Loucy (cell line): ENCODE results near the gene BBOF1.

Experiments
- H2AFZ ChIP-seq: fragments of 200-600 bp; sonication (generic); 2 replicates; pipeline ENCODE4 v1.6.0; 2016; ENCODE audit warnings: antibody characterized with exemption, mild to moderate bottlenecking, low read length, moderate library complexity
- H3F3A ChIP-seq: fragments of 200-600 bp; 2 replicates; pipeline ENCODE4 v1.6.0; 2016; ENCODE audit warnings: antibody characterized with exemption, low read depth, mild to moderate bottlenecking
- H3K27me3 ChIP-seq: fragments of 200-600 bp; sonication (generic); 2 replicates; pipeline ENCODE4 v1.6.1; 2014; ENCODE audit warnings: low read length, mild to moderate bottlenecking; ENCODE audit not compliant: insufficient read depth, poor library complexity, severe bottlenecking
- H3K36me3 ChIP-seq: fragments of 200-600 bp; sonication (generic); 2 replicates; pipeline ENCODE4 v1.6.1; 2016; ENCODE audit warnings: low read length; ENCODE audit not compliant: insufficient read depth
- H3K4me1 ChIP-seq: fragments of 200-600 bp; sonication (generic); 2 replicates; pipeline ENCODE4 v1.5.1; 2014; ENCODE audit warnings: low read length, mild to moderate bottlenecking; ENCODE audit not compliant: insufficient read depth, poor library complexity, severe bottlenecking
- H3K4me2 ChIP-seq: fragments of 200-600 bp; sonication (generic); 2 replicates; pipeline ENCODE4 v1.6.0; 2014; ENCODE audit warnings: antibody characterized with exemption, low read length, low read depth, mild to moderate bottlenecking; ENCODE audit not compliant: poor library complexity, severe bottlenecking
- H3K4me3 ChIP-seq: fragments of 200-600 bp; sonication (generic); 2 replicates; pipeline ENCODE4 v1.5.1; 2014; ENCODE audit warnings: low read length, mild to moderate bottlenecking, mixed read lengths; ENCODE audit not compliant: poor library complexity, severe bottlenecking
- H3K79me2 ChIP-seq: fragments of 200-600 bp; sonication (generic); 2 replicates; pipeline ENCODE4 v1.6.1; 2014; ENCODE audit warnings: low read length; ENCODE audit not compliant: insufficient read depth
- H3K9ac ChIP-seq: fragments of 200-600 bp; sonication (generic); 2 replicates; pipeline ENCODE4 v1.6.0; 2014; ENCODE audit warnings: mild to moderate bottlenecking, low read depth, low read length, moderate library complexity; ENCODE audit not compliant: poor library complexity, severe bottlenecking
- H3K9me2 ChIP-seq: fragments of 200-600 bp; sonication (generic); replicated peaks from 2 replicates; pipeline ENCODE4 v1.6.1; 2016; ENCODE audit warnings: low read depth, low read length, mixed read lengths
- H3K9me3 ChIP-seq: fragments of 200-600 bp; sonication (generic); 2 replicates; pipeline ENCODE4 v1.6.1; 2014; ENCODE audit warnings: mild to moderate bottlenecking, antibody characterized with exemption, low read length, low read depth; ENCODE audit not compliant: insufficient read depth
- H4K20me1 ChIP-seq: fragments of 200-600 bp; sonication (generic); 2 replicates; pipeline ENCODE4 v1.6.0; 2014; ENCODE audit warnings: antibody characterized with exemption, low read length, mild to moderate bottlenecking; ENCODE audit not compliant: insufficient read depth, poor library complexity, severe bottlenecking
- EZH2phosphoT487 ChIP-seq: fragments of 200-600 bp; IDR thresholded peaks from 2 replicates; pipeline ENCODE4 v1.6.1; 2018; ENCODE audit warnings: antibody characterized with exemption, mild to moderate bottlenecking, moderate library complexity, borderline replicate concordance
- TF ChIP-seq, protein P1 (sequence below): fragments of 200-600 bp; sonication (generic); conservative IDR thresholded peaks from 2 replicates; pipeline ENCODE4 v1.5.1; 2014; ENCODE audit warnings: mild to moderate bottlenecking, antibody characterized with exemption, low read length

The BBOF1 gene

GRCh38 chr14:73995977-73996378 lies 23.2 kb upstream of the BBOF1 start:
- Histone ChIP-seq H2AFZ (no peak overlapping the region), H3K36me3 (no peaks in the 10 kb centered on the region), H3K27me3 (no peaks in the 10 kb centered on the region), H3F3A (no peaks in the 10 kb centered on the region), H3K4me3 (no peak overlapping the region), H3K4me2 (no peak overlapping the region), H4K20me1 (no peaks in the 10 kb centered on the region), H3K9me3 (no peaks in the 10 kb centered on the region), H3K79me2 (no peaks in the 10 kb centered on the region), H3K4me1 (no peaks in the 10 kb centered on the region), H3K9me2 (no peaks in the 10 kb centered on the region), H3K9ac (no peak overlapping the region)
- TF ChIP-seq, protein P1, sequence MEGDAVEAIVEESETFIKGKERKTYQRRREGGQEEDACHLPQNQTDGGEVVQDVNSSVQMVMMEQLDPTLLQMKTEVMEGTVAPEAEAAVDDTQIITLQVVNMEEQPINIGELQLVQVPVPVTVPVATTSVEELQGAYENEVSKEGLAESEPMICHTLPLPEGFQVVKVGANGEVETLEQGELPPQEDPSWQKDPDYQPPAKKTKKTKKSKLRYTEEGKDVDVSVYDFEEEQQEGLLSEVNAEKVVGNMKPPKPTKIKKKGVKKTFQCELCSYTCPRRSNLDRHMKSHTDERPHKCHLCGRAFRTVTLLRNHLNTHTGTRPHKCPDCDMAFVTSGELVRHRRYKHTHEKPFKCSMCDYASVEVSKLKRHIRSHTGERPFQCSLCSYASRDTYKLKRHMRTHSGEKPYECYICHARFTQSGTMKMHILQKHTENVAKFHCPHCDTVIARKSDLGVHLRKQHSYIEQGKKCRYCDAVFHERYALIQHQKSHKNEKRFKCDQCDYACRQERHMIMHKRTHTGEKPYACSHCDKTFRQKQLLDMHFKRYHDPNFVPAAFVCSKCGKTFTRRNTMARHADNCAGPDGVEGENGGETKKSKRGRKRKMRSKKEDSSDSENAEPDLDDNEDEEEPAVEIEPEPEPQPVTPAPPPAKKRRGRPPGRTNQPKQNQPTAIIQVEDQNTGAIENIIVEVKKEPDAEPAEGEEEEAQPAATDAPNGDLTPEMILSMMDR: no peak
- no peak for TF ChIP-seq EZH2phosphoT487

GRCh38 chr14:73996731-73997107 lies 22.4 kb upstream of the BBOF1 start:
- H3K36me3 ChIP-seq: no peaks in the 10 kb centered on the region
- TF ChIP-seq, protein P1: no peak
- no peak for TF ChIP-seq EZH2phosphoT487
- H3K79me2 ChIP-seq: no peaks in the 10 kb centered on the region
- no peak overlapping the region for H3K4me3 ChIP-seq
- H3K27me3 ChIP-seq: no peaks in the 10 kb centered on the region
- no peaks in the 10 kb centered on the region for H3K9me2 ChIP-seq
- no peak overlapping the region for H3K4me2 ChIP-seq
- no peaks in the 10 kb centered on the region for H3K9me3 ChIP-seq
- H4K20me1 ChIP-seq: no peaks in the 10 kb centered on the region
- H3F3A ChIP-seq: no peaks in the 10 kb centered on the region
- no peaks in the 10 kb centered on the region for H3K4me1 ChIP-seq
- H2AFZ ChIP-seq: no peak overlapping the region
- no peak overlapping the region for H3K9ac ChIP-seq

DNA sequence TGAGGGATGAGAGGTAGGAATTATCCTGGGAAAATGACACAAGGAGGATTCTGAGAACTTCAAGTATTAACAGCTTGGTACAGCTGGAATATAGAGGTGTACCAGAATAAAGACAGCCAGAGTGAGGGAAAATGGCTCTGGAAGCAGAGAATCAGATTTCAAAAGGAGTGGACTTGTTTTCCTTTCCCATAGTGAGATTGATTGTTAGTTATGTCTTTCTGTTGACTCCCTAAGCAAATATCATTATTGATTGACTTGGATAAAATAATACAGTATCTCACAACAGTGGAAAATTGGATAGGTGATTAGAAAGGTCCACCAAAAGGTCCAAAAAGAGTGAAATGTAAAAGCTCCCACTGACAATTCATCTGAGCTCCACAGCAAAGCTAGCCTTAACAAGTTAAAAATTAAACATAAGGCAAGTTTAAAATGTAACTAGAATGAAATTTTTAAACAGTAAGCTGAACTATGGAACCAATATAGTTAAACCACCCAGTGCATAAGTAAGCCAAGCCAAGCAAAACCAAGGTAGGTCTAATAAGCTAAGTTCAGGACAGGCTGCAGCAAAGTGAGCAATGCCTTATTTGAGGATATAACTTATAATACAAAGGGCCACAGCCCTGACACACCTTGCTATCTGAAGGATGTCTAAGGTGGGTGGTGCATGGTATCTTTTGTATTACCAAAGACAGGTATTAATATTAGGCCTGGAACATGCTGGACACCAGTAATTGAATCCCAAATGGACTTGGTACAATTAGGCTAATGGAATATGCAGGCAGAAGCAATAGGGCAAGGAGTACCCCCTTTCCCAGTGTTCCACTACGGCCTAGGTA lies 21.8 kb upstream of the BBOF1 start:
- TF ChIP-seq, protein P1: no peak
- no peak for TF ChIP-seq EZH2phosphoT487

More for the DNA sequence above, 21.8 kb upstream of the BBOF1 start:
- H3K79me2 ChIP-seq: no peaks in the 10 kb centered on the region
- H2AFZ ChIP-seq: no peak overlapping the region
- no peak overlapping the region for H3K4me3 ChIP-seq
- H3K9me2 ChIP-seq: no peaks in the 10 kb centered on the region
- H3K27me3 ChIP-seq: no peaks in the 10 kb centered on the region
- no peaks in the 10 kb centered on the region for H3K9me3 ChIP-seq
- no peaks in the 10 kb centered on the region for H4K20me1 ChIP-seq
- H3K9ac ChIP-seq: no peak overlapping the region
- no peaks in the 10 kb centered on the region for H3F3A ChIP-seq
- H3K4me1 ChIP-seq: no peaks in the 10 kb centered on the region
- H3K36me3 ChIP-seq: no peaks in the 10 kb centered on the region
- H3K4me2 ChIP-seq: no peak overlapping the region
